HEK293 (cell line): ENCODE results near the gene DCLK1.

Source experiments
- CTCF ChIA-PET: fragments of 350-600 bp; formaldehyde crosslinking; extraction: SDS; loops from one replicate; lab custom pipeline; 2021; ENCODE audit warnings: antibody characterized with exemption; lab: Yijun Ruan, JAX
- POLR2A ChIA-PET: fragments of 300-600 bp; formaldehyde crosslinking; extraction: SDS; loops from one replicate; lab custom pipeline; 2020; ENCODE audit warnings: antibody characterized with exemption, inconsistent platforms; lab: Yijun Ruan, JAX
- H3K27ac ChIP-seq: fragments of 200-500 bp; sonication (Bioruptor generic); 2 replicates; pipeline ENCODE4 v1.5.1; 2014; ENCODE audit warnings: low read depth, low read length, control low read depth, inconsistent platforms; ENCODE audit errors: extremely low read depth
- H3K36me3 ChIP-seq, 2 experiments: fragments of 200-500 bp in 1 of 2; sonication (Bioruptor generic) in 1 of 2; 1 replicate in 1 of 2; 2 replicates in 1 of 2; pipeline ENCODE4 v1.5.1; 2014 to 2017; ENCODE audit warnings: inconsistent platforms in 2 of 2, low read length in 2 of 2; ENCODE audit not compliant: control insufficient read depth in 2 of 2, insufficient read depth in 1 of 2
- H3K4me1 ChIP-seq: fragments of 200-500 bp; sonication (Bioruptor generic); 2 replicates; pipeline ENCODE4 v1.5.1; 2014; ENCODE audit warnings: mild to moderate bottlenecking, low read length, inconsistent platforms; ENCODE audit not compliant: control insufficient read depth, insufficient read depth
- H3K4me3 ChIP-seq: 2 replicates; pipeline ENCODE4 v1.5.1; 2011; ENCODE audit warnings: low read depth, mild to moderate bottlenecking, control low read depth, low read length, moderate library complexity
- H3K9me3 ChIP-seq: fragments of 200-500 bp; sonication (Bioruptor generic); 2 replicates; pipeline ENCODE4 v1.5.1; 2014; ENCODE audit warnings: low read depth, low read length, inconsistent platforms; ENCODE audit not compliant: control insufficient read depth, insufficient read depth
- INSM2 ChIP-seq: fragments of 450-650 bp; formaldehyde crosslinking; IDR thresholded peaks from 2 replicates; pipeline ENCODE4 v1.5.1; 2016; ENCODE audit warnings: missing biosample characterization, missing genetic modification characterization
- MYNN ChIP-seq: fragments of 450-650 bp; formaldehyde crosslinking; IDR thresholded peaks from 2 replicates; pipeline ENCODE4 v1.5.1; 2016; ENCODE audit warnings: missing biosample characterization, missing genetic modification characterization, borderline replicate concordance
- RBAK ChIP-seq: fragments of 450-650 bp; formaldehyde crosslinking; IDR thresholded peaks from 2 replicates; pipeline ENCODE4 v1.5.1; 2016; ENCODE audit warnings: missing biosample characterization, missing genetic modification characterization
- SP2 ChIP-seq: fragments of 450-650 bp; formaldehyde crosslinking; IDR thresholded peaks from 2 replicates; pipeline ENCODE4 v1.5.1; 2016; ENCODE audit warnings: missing biosample characterization, missing genetic modification characterization
- TSHZ1 ChIP-seq: fragments of 450-650 bp; formaldehyde crosslinking; IDR thresholded peaks from 2 replicates; pipeline ENCODE4 v1.5.1; 2016; ENCODE audit warnings: missing biosample characterization, missing genetic modification characterization, borderline replicate concordance
- ZBTB21 ChIP-seq: fragments of 450-650 bp; formaldehyde crosslinking; IDR thresholded peaks from 2 replicates; pipeline ENCODE4 v1.5.1; 2017; ENCODE audit warnings: missing biosample characterization, missing genetic modification characterization
- ZNF324 ChIP-seq: fragments of 450-650 bp; formaldehyde crosslinking; IDR thresholded peaks from 2 replicates; pipeline ENCODE4 v1.5.1; 2016; ENCODE audit warnings: missing biosample characterization, missing genetic modification characterization
- ZNF398 ChIP-seq: fragments of 450-650 bp; formaldehyde crosslinking; IDR thresholded peaks from 2 replicates; pipeline ENCODE4 v1.5.1; 2017; ENCODE audit warnings: missing biosample characterization, missing genetic modification characterization
- ZNF501 ChIP-seq: fragments of 450-650 bp; formaldehyde crosslinking; IDR thresholded peaks from 2 replicates; pipeline ENCODE4 v1.5.1; 2016; ENCODE audit warnings: missing biosample characterization, missing genetic modification characterization
- ZNF529 ChIP-seq: fragments of 450-650 bp; formaldehyde crosslinking; IDR thresholded peaks from 2 replicates; pipeline ENCODE4 v1.5.1; 2017; ENCODE audit warnings: missing genetic modification characterization, missing biosample characterization; ENCODE audit not compliant: insufficient replicate concordance
- ZNF549 ChIP-seq: fragments of 450-650 bp; IDR thresholded peaks from 2 replicates; pipeline ENCODE4 v1.5.1; 2018; ENCODE audit warnings: missing biosample characterization, missing genetic modification characterization, mild to moderate bottlenecking, inconsistent platforms, moderate library complexity
- ZNF580 ChIP-seq: fragments of 450-650 bp; formaldehyde crosslinking; IDR thresholded peaks from 2 replicates; pipeline ENCODE4 v1.5.1; 2016; ENCODE audit warnings: missing biosample characterization, missing genetic modification characterization
- ZNF600 ChIP-seq: fragments of 450-650 bp; formaldehyde crosslinking; IDR thresholded peaks from 2 replicates; pipeline ENCODE4 v1.5.1; 2016; ENCODE audit warnings: missing biosample characterization, missing genetic modification characterization
- ZNF660 ChIP-seq: fragments of 450-650 bp; IDR thresholded peaks from 2 replicates; pipeline ENCODE4 v1.5.1; 2018; ENCODE audit warnings: missing biosample characterization, mild to moderate bottlenecking, missing genetic modification characterization
- ZNF670 ChIP-seq: fragments of 450-650 bp; formaldehyde crosslinking; IDR thresholded peaks from 2 replicates; pipeline ENCODE4 v1.5.1; 2016; ENCODE audit warnings: missing biosample characterization, missing genetic modification characterization, low read depth
- ZNF692 ChIP-seq: fragments of 450-650 bp; formaldehyde crosslinking; IDR thresholded peaks from 2 replicates; pipeline ENCODE4 v1.5.1; 2016; ENCODE audit warnings: missing biosample characterization, missing genetic modification characterization
- ZSCAN23 ChIP-seq: fragments of 450-650 bp; formaldehyde crosslinking; IDR thresholded peaks from 2 replicates; pipeline ENCODE4 v1.5.1; 2016; ENCODE audit warnings: missing biosample characterization, missing genetic modification characterization
- ZSCAN30 ChIP-seq: fragments of 450-650 bp; IDR thresholded peaks from 2 replicates; pipeline ENCODE4 v1.5.1; 2018; ENCODE audit warnings: missing biosample characterization, mild to moderate bottlenecking, missing genetic modification characterization, moderate library complexity
- TF ChIP-seq, protein P1 (sequence below): fragments of 450-650 bp; formaldehyde crosslinking; IDR thresholded peaks from 2 replicates; pipeline ENCODE4 v1.5.1; 2016; ENCODE audit warnings: missing biosample characterization, missing genetic modification characterization

DCLK1 gene

DNA sequence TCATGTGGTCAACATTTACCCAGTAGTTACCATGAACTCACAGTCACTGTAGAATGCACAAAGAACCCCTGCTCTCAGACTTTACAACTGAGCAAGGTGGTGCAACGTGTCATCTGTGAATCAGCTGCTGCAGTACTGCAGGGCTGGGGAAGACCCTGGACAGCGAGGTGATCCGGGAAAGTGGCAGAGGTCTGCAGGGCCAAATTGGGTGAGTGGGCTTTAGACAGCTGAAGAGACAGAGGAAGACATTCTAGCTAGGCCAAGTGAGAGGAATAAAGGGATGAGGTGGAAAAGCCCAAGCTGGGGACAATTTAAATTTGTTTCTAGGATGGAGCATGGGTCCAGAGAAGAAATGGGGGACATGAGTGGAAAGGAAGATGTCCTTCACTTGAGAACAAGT lies 270.5 kb downstream of the DCLK1 start (continued):
- TF ChIP-seq ZNF324 = no peak
- no peak for TF ChIP-seq ZNF549 (tag by site-specific recombination)
- TF ChIP-seq ZBTB21 (tag by site-specific recombination) = no peak
- TF ChIP-seq ZNF670 (tag by site-specific recombination) = no peak
- TF ChIP-seq, all 188 proteins: peak for 0

DNA sequence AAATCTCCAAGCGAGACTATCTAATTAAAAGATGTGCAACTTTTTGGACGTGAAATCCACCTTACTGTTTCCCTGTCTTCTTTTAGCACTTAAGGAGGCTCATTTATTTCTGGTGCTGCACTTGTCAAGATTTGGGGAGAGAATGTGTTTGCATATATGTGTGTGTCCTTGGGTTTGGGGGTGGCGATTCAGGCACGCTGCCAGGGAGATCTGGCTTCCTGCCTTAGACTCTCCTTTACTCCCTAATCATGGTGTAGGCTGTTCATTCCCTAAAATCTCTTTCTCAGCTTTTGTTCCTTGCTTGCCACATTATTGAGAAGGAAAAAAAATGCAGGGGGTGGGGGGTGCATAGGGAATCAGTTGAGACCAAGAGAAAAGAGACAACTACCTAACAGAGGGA lies 271.2 kb downstream of the DCLK1 start:
- peaks cover 6% of the 10 kb centered on the region; the same call in 1 of the 2 replicates for H3K4me1 ChIP-seq
- H3K36me3 ChIP-seq = no peaks in the 10 kb centered on the region
- POLR2A ChIA-PET = no interaction called here
- CTCF ChIA-PET = interaction anchor here (0.7 kb wide), 1 partner anchor 626 kb away, joined by 5 read pairs; no protein-coding TSS in a partner anchor
- TF ChIP-seq, protein P1, sequence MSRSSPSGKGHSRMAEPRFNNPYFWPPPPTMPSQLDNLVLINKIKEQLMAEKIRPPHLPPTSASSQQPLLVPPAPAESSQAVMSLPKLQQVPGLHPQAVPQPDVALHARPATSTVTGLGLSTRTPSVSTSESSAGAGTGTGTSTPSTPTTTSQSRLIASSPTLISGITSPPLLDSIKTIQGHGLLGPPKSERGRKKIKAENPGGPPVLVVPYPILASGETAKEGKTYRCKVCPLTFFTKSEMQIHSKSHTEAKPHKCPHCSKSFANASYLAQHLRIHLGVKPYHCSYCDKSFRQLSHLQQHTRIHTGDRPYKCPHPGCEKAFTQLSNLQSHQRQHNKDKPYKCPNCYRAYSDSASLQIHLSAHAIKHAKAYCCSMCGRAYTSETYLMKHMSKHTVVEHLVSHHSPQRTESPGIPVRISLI (tag by site-specific recombination) = no peak
- TF ChIP-seq ZNF580 (tag by site-specific recombination) = no peak
- no peak for TF ChIP-seq ZNF398 (tag by site-specific recombination)
- TF ChIP-seq INSM2 (tag by site-specific recombination) = no peak
- TF ChIP-seq ZNF692 (tag by site-specific recombination) = no peak
- no peak for TF ChIP-seq TSHZ1
- no peak for TF ChIP-seq ZNF660
- TF ChIP-seq ZNF501 = no peak
- no peak for TF ChIP-seq ZSCAN23 (tag by site-specific recombination)
- no peak overlapping the region for H3K4me3 ChIP-seq
- H3K27ac ChIP-seq = no peak overlapping the region
- no peaks in the 10 kb centered on the region for H3K9me3 ChIP-seq

DNA sequence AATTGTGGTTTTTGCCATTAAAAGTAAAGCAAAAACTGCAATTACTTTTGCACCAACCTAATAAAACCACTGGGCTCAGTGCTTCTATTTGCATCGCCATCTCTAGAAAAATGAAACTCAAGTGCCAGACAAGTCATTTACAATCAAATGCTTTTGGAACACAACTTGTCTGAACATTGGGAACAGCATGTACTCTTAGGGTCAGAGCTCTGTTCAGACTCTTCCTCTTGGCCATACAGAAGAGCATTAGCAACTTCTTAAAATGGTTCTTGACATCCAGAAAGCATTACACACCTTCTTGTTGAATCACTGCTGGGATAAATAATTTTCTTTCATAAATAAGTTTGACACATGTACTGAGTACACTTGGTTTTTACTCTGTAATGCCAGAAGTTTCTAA lies 272.5 kb downstream of the DCLK1 start:
- Histone ChIP-seq H3K4me1 (peaks cover 6% of the 10 kb centered on the region; the same call in 1 of the 2 replicates), H3K4me3 (no peak overlapping the region), H3K36me3 (no peaks in the 10 kb centered on the region), H3K9me3 (no peaks in the 10 kb centered on the region), H3K27ac (no peak overlapping the region)
- CTCF ChIA-PET = interaction anchor here (0.6 kb wide), 1 partner anchor 231 kb away, joined by 3 read pairs; no protein-coding TSS in a partner anchor
- TF ChIP-seq ZSCAN30 (tag by site-specific recombination) = no peak
- no peak for TF ChIP-seq ZNF692 (tag by site-specific recombination)
- no peak for TF ChIP-seq ZNF529 (tag by site-specific recombination)
- TF ChIP-seq MYNN (tag by site-specific recombination) = no peak
- TF ChIP-seq SP2 (tag by site-specific recombination) = no peak
- TF ChIP-seq ZNF600 (tag by site-specific recombination) = no peak
- TF ChIP-seq RBAK = no peak
- POLR2A ChIA-PET = no interaction called here
